Measurements from ENCODE around the gene ANKK1. TPM values are rescaled to one million over a fixed set of nuclear protein-coding genes. Genes with fewer than 3 reads are reported as not detected.

ANKK1 gene
- total and polyA plus RNA-seq, 4 donors = 0.01 to 0.08 TPM; not detected in 2

DNA sequence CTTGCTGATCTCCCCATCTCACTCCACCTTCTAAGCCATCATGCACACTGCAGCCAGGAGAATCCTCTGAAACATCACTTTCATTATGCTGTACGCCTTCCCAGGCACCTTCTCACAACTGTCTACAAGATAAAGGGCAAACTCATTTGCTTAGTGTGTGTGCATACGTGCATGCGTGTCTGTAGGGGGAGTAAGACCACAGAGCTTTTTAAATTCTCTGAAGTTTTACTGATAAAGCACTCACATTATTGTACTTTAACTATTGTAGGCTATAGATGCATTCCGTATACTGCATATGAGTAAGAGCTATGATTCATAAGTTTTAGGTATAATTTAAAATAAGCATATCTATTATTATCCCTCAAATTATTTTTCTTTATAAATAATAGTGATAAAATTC lies 15.3 kb upstream of the ANKK1 start:
- Histone ChIP-seq H3K27me3 (ENCODE audit: control insufficient read depth in 4 of 4, insufficient read depth in 4 of 4, low read length in 3 of 4) (no peaks in the 10 kb centered on the region), H3K9ac (ENCODE audit: low read depth in 1 of 2, low read length in 2 of 2) (no peak overlapping the region), H3K27ac (ENCODE audit: low read depth in 1 of 2, low read length in 2 of 2) (no peak overlapping the region), H3K9me3 (ENCODE audit: control insufficient read depth in 4 of 4, low read length in 3 of 4) (no peaks in the 10 kb centered on the region), H3K4me3 (ENCODE audit: low read depth in 1 of 3, low read length in 3 of 3) (no peak overlapping the region), H3K4me1 (ENCODE audit: control insufficient read depth in 4 of 4, insufficient read depth in 4 of 4, low read length in 3 of 4) (no peaks in the 10 kb centered on the region), H3K36me3 (ENCODE audit: control insufficient read depth in 4 of 4, insufficient read depth in 3 of 4, low read depth in 1 of 4, low read length in 3 of 4) (peaks cover 0 to 4% (median 1%) of the 10 kb centered on the region in 4 donors)
- DNase-seq (ENCODE audit: low spot score) = no peak
- 92% methylated on average over 4 of the region's 4 CpGs for WGBS
- TF ChIP-seq FOXA2 (IDR thresholded peaks at IDR 0.05) (no peak), JUND (IDR thresholded peaks at IDR 0.05) (no peak), YY1 (IDR thresholded peaks at IDR 0.05) (no peak), ATF3 (IDR thresholded peaks at IDR 0.05) (no peak), HNF4G (IDR thresholded peaks at IDR 0.05) (no peak), RAD21 (IDR thresholded peaks at IDR 0.05) (no peak), NR2F2 (IDR thresholded peaks at IDR 0.05) (no peak), EGR1 (IDR thresholded peaks at IDR 0.05; ENCODE audit: low read depth in 2 of 2) (no peak), GABPA (IDR thresholded peaks at IDR 0.05 in 1 of 2, conservative IDR thresholded peaks at IDR 0.05 in 1 of 2) (no peak), TAF1 (conservative IDR thresholded peaks at IDR 0.05) (no peak), RXRA (IDR thresholded peaks at IDR 0.05) (no peak), SP1 (IDR thresholded peaks at IDR 0.05) (no peak)
- TF ChIP-seq, protein P1, sequence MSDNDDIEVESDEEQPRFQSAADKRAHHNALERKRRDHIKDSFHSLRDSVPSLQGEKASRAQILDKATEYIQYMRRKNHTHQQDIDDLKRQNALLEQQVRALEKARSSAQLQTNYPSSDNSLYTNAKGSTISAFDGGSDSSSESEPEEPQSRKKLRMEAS (IDR thresholded peaks at IDR 0.05) = no peak
- TF ChIP-seq, protein P2, sequence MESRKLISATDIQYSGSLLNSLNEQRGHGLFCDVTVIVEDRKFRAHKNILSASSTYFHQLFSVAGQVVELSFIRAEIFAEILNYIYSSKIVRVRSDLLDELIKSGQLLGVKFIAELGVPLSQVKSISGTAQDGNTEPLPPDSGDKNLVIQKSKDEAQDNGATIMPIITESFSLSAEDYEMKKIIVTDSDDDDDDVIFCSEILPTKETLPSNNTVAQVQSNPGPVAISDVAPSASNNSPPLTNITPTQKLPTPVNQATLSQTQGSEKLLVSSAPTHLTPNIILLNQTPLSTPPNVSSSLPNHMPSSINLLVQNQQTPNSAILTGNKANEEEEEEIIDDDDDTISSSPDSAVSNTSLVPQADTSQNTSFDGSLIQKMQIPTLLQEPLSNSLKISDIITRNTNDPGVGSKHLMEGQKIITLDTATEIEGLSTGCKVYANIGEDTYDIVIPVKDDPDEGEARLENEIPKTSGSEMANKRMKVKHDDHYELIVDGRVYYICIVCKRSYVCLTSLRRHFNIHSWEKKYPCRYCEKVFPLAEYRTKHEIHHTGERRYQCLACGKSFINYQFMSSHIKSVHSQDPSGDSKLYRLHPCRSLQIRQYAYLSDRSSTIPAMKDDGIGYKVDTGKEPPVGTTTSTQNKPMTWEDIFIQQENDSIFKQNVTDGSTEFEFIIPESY (IDR thresholded peaks at IDR 0.05) = no peak
- TF ChIP-seq, protein P3, sequence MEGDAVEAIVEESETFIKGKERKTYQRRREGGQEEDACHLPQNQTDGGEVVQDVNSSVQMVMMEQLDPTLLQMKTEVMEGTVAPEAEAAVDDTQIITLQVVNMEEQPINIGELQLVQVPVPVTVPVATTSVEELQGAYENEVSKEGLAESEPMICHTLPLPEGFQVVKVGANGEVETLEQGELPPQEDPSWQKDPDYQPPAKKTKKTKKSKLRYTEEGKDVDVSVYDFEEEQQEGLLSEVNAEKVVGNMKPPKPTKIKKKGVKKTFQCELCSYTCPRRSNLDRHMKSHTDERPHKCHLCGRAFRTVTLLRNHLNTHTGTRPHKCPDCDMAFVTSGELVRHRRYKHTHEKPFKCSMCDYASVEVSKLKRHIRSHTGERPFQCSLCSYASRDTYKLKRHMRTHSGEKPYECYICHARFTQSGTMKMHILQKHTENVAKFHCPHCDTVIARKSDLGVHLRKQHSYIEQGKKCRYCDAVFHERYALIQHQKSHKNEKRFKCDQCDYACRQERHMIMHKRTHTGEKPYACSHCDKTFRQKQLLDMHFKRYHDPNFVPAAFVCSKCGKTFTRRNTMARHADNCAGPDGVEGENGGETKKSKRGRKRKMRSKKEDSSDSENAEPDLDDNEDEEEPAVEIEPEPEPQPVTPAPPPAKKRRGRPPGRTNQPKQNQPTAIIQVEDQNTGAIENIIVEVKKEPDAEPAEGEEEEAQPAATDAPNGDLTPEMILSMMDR (IDR thresholded peaks at IDR 0.05; ENCODE audit: low read depth, low read length, missing input control) = no peak
- TF ChIP-seq, protein P4, sequence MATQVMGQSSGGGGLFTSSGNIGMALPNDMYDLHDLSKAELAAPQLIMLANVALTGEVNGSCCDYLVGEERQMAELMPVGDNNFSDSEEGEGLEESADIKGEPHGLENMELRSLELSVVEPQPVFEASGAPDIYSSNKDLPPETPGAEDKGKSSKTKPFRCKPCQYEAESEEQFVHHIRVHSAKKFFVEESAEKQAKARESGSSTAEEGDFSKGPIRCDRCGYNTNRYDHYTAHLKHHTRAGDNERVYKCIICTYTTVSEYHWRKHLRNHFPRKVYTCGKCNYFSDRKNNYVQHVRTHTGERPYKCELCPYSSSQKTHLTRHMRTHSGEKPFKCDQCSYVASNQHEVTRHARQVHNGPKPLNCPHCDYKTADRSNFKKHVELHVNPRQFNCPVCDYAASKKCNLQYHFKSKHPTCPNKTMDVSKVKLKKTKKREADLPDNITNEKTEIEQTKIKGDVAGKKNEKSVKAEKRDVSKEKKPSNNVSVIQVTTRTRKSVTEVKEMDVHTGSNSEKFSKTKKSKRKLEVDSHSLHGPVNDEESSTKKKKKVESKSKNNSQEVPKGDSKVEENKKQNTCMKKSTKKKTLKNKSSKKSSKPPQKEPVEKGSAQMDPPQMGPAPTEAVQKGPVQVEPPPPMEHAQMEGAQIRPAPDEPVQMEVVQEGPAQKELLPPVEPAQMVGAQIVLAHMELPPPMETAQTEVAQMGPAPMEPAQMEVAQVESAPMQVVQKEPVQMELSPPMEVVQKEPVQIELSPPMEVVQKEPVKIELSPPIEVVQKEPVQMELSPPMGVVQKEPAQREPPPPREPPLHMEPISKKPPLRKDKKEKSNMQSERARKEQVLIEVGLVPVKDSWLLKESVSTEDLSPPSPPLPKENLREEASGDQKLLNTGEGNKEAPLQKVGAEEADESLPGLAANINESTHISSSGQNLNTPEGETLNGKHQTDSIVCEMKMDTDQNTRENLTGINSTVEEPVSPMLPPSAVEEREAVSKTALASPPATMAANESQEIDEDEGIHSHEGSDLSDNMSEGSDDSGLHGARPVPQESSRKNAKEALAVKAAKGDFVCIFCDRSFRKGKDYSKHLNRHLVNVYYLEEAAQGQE (IDR thresholded peaks at IDR 0.05) = no peak

GRCh38 chr11:113373306-113373705 lies 14.3 kb upstream of the ANKK1 start:
- DNase-seq (ENCODE audit: low spot score) = no peak
- H3K27ac ChIP-seq (ENCODE audit: low read depth in 1 of 2, low read length in 2 of 2) = no peak overlapping the region
- no peak for TF ChIP-seq SP1 (IDR thresholded peaks at IDR 0.05)
- TF ChIP-seq TAF1 (conservative IDR thresholded peaks at IDR 0.05) = no peak
- no peak for TF ChIP-seq JUND (IDR thresholded peaks at IDR 0.05)
- no peak for TF ChIP-seq RAD21 (IDR thresholded peaks at IDR 0.05)
- TF ChIP-seq, protein P2 (IDR thresholded peaks at IDR 0.05) = no peak
- TF ChIP-seq, protein P4 (IDR thresholded peaks at IDR 0.05) = no peak
- TF ChIP-seq FOXA2 (IDR thresholded peaks at IDR 0.05) = no peak
- TF ChIP-seq, protein P1 (IDR thresholded peaks at IDR 0.05) = no peak
- no peak for TF ChIP-seq HNF4A (conservative IDR thresholded peaks at IDR 0.05)
- TF ChIP-seq YY1 (IDR thresholded peaks at IDR 0.05) = no peak
- TF ChIP-seq RXRA (IDR thresholded peaks at IDR 0.05) = no peak

More at GRCh38 chr11:113373306-113373705, 14.3 kb upstream of the ANKK1 start:
- Histone ChIP-seq H3K36me3 (ENCODE audit: control insufficient read depth in 4 of 4, insufficient read depth in 3 of 4, low read depth in 1 of 4, low read length in 3 of 4) (peaks cover 0 to 2% (median under 1%) of the 10 kb centered on the region in 4 donors), H3K9ac (ENCODE audit: low read depth in 1 of 2, low read length in 2 of 2) (no peak overlapping the region), H3K4me1 (ENCODE audit: control insufficient read depth in 4 of 4, insufficient read depth in 4 of 4, low read length in 3 of 4) (no peaks in the 10 kb centered on the region), H3K27me3 (ENCODE audit: control insufficient read depth in 4 of 4, insufficient read depth in 4 of 4, low read length in 3 of 4) (no peaks in the 10 kb centered on the region), H3K9me3 (ENCODE audit: control insufficient read depth in 4 of 4, low read length in 3 of 4) (no peaks in the 10 kb centered on the region), H3K4me3 (ENCODE audit: low read depth in 1 of 3, low read length in 3 of 3) (no peak overlapping the region)
- WGBS = 91% methylated on average over 3 of the region's 3 CpGs

Data from liver (tissue), 9 donors.